Right lobe of liver (tissue), 6 donors: ENCODE results near the gene BEND3. TPM values are rescaled to one million over a fixed set of nuclear protein-coding genes. Genes with fewer than 3 reads are reported as not detected.

Experiments
- ATAC-seq, 4 donors: fragments of 200-7000 bp; cut with Tn5 transposase; one replicate each; pipeline ENCODE4 v1.9.1; 2020; ENCODE audit warnings: mild to moderate bottlenecking in 4 of 4, moderate library complexity in 4 of 4
- DNase-seq, 3 donors: peaks; one replicate each; pipeline ENCODE4 v3.0.0-alpha.2; 2020
- H3K27ac ChIP-seq, 3 donors: fragments of 200-600 bp; one replicate each; pipeline ENCODE4 v1.8.0; 2022
- H3K27me3 ChIP-seq, 2 donors: fragments of 200-600 bp; one replicate each; pipeline ENCODE4 v1.8.0; 2022
- H3K36me3 ChIP-seq, 4 donors: fragments of 200-600 bp; sonication (generic) in 1 of 4; one replicate each; pipeline versions ENCODE4 v1.5.1 to v1.8.0; 2017 to 2022; ENCODE audit warnings: control low read depth in 1 of 4
- H3K4me1 ChIP-seq, 4 donors: fragments of 200-600 bp; sonication (generic) in 1 of 4; one replicate each; pipeline versions ENCODE4 v1.5.1 to v1.8.0; 2017 to 2022; ENCODE audit warnings: control low read depth in 1 of 4
- H3K4me3 ChIP-seq, 3 donors: fragments of 200-600 bp; one replicate each; pipeline ENCODE4 v1.8.0; 2022
- H3K9me3 ChIP-seq, 4 donors: fragments of 200-600 bp; sonication (generic) in 1 of 4; one replicate each; pipeline versions ENCODE4 v1.5.1 to v1.8.0; 2017 to 2022; ENCODE audit warnings: control low read depth in 1 of 4
- CTCF ChIP-seq, 4 donors: fragments of 200-600 bp in 3 of 4; fragments of 450-650 bp in 1 of 4; IDR thresholded peaks; one replicate each; pipeline versions ENCODE4 v1.5.1 to v1.8.0; 2016 to 2022; ENCODE audit warnings: antibody characterized with exemption in 4 of 4, mild to moderate bottlenecking in 2 of 4
- POLR2A ChIP-seq: fragments of 450-650 bp; IDR thresholded peaks from one replicate; pipeline ENCODE4 v1.6.1; 2017; ENCODE audit warnings: antibody characterized with exemption, mild to moderate bottlenecking
- WGBS: methylation state at CpG from one replicate; pipeline ENCODE4 v1.1.6; 2018; ENCODE audit warnings: low coverage, low lambda C conversion rate; ENCODE audit not compliant: insufficient coverage; ENCODE audit errors: missing lambda C conversion rate; 5-methylcytosine and 5-hydroxymethylcytosine counted together
- intact Hi-C, 2 donors: fragments of 100-400 bp; cut with DNase I; formaldehyde crosslinking; loops; one replicate each; pipeline versions ENCODE4 v1.11.2 to v1.14.1; 2022
- total RNA-seq, 6 experiments: library from RNA; depleted of rRNA in 2 of 6; stranded (reverse); fragments of >200 nt in 2 of 6; fragmentation: NEBNext Ultra II Directional in 3 of 6; extraction: Animal tissue kit (Norgen Biotek cat#: 25700) in 3 of 6; gene quantifications; one replicate each; pipeline versions ENCODE4 v1.1.0 to v1.2.4, GENCODE V29; 2016 to 2023
- donor health status: DM: no; HTN: yes; CAD: no.
- donor health status: DM: no; HTN: no; CAD: no.
- donor health status: DM: no; HTN: no; CAD: no.
- donor health status: DM: no; HTN: yes; CAD: no.
- donor health status: DM: no; HTN: yes; CAD: no.

Gene BEND3
- total RNA-seq, 6 experiments from 2014 or later: 0.83 to 2.7 (median 1.4) TPM

DNA sequence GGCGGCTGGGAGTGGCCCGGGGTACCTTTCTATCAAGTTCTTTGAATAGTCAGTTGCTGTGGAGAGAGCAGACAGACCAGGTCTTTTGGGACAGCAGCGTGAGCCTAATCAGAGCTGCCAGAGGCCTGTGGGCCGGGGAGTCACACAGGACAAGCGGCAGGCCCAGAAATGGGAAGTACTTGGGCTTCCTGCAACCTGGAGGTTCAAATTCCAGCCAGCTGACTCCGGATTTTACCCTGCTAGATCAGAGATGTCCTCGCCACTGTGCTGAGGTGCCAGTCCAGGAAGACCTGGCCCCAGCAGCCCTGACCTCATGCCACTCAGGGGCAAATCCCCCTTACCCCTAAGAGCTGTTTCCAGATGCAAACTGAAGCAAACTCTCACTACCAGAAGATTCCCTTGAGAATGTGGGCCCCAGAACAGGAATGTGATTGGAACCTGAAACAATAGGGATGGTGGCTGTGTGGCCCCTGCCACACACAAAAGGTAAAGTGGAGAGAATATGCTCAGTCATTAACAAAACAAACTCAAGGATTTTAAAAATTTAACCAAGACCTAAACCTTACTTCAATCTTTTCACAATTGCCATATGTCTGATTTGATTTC is 9.7 kb downstream of the BEND3 start:
- intact Hi-C loops: no loop called here
- no peaks in the 10 kb centered on the region for H3K27me3 ChIP-seq
- DNase-seq (no peak), ATAC-seq (no peak)
- H3K9me3 ChIP-seq: no peaks in the 10 kb centered on the region
- H3K36me3 ChIP-seq: no peaks in the 10 kb centered on the region
- no peaks in the 10 kb centered on the region for H3K4me1 ChIP-seq
- no peak for TF ChIP-seq CTCF (IDR thresholded peaks at IDR 0.05)
- no peak for TF ChIP-seq POLR2A
- no peak overlapping the region for H3K4me3 ChIP-seq
- no peak overlapping the region for H3K27ac ChIP-seq
- WGBS: 78% methylated on average over 3 of the region's 7 CpGs

DNA sequence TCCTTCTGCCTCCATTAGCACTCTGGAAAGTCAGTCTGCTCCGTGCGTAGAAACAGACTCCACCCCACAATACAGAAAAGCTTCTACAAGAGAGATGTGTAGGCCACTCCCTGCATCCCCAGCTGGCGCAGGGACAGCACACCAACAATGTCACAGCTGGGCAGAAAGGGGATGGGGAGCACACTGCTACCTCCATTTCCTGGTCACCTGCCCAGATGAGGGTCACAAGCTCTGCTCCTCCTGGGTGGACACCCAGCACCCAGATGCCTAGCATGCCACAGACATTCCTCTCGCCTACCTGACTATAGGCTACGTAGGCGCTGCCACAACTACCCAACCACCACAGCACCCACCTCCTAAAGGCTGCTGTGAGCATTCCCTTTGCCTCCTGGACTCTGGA is 12.2 kb downstream of the BEND3 start:
- Histone ChIP-seq H3K27ac (no peak overlapping the region), H3K36me3 (no peaks in the 10 kb centered on the region), H3K9me3 (no peaks in the 10 kb centered on the region), H3K4me3 (no peak overlapping the region), H3K27me3 (no peaks in the 10 kb centered on the region), H3K4me1 (no peaks in the 10 kb centered on the region)
- intact Hi-C loops: no loop called here
- ATAC-seq (no peak), DNase-seq (no peak)
- 100% methylated on average over 2 of the region's 6 CpGs for WGBS
- TF ChIP-seq POLR2A (no peak), CTCF (IDR thresholded peaks at IDR 0.05) (no peak)

GRCh38 chr6:107102414-107102805 is 12.9 kb downstream of the BEND3 start:
- DNase-seq (no peak), ATAC-seq (no peak)
- no CpG with 5 or more reads among the region's 7 CpGs for WGBS
- no peaks in the 10 kb centered on the region for H3K27me3 ChIP-seq
- no peak for TF ChIP-seq CTCF (IDR thresholded peaks at IDR 0.05)
- TF ChIP-seq POLR2A: no peak
- no peak overlapping the region for H3K27ac ChIP-seq
- H3K36me3 ChIP-seq: no peaks in the 10 kb centered on the region
- H3K9me3 ChIP-seq: no peaks in the 10 kb centered on the region
- intact Hi-C loops: no loop called here
- H3K4me3 ChIP-seq: no peak overlapping the region
- H3K4me1 ChIP-seq: no peaks in the 10 kb centered on the region

DNA sequence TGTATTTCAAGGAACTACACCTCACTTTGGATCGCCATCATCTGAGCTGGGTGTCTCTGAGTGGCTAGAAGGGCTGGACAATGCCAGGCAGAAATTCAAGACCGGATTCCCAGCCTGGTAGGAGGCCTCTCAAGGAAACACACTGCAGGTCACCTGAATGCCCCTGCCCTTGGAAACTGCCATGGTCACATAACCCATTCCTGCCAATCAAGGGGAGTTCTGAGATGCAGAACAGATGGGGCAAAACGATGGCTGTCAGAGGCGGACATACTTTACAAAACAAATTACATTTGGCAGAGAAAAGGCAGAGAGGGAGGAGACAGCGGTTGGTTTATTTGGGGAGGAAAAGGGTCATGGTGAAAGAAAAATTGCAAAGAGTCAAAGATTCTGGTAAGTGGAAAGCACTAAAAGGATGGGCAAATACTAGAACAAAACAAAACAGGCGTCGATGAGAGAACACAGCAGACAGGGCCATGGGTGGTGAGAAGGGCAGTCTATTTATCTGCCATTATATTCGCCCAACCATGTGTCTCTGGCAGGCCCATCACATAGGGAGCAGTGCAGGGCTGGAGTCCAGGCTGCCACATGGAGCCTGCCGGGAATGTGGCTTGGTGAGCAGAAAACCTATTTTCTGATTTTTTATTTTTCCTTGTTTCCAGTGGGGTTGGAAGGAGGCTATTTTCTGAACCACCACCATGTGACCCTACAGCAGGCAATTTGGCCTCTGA is 13.5 kb downstream of the BEND3 start:
- Histone ChIP-seq H3K4me3 (no peak overlapping the region), H3K36me3 (no peaks in the 10 kb centered on the region), H3K4me1 (no peaks in the 10 kb centered on the region), H3K27me3 (no peaks in the 10 kb centered on the region), H3K27ac (no peak overlapping the region), H3K9me3 (no peaks in the 10 kb centered on the region)
- no peak for TF ChIP-seq POLR2A
- TF ChIP-seq CTCF (IDR thresholded peaks at IDR 0.05): no peak
- no peak for DNase-seq
- intact Hi-C loops: no loop called here
- no peak for ATAC-seq
- WGBS: 84% methylated on average over 7 of the region's 9 CpGs
